GM21367 (cell line): ENCODE data around the gene GET4.
"Not testable (repeated sequence)": the region's sequence is repeated elsewhere in the genome, so short reads cannot be mapped to it uniquely, and the experiment has no call there.

Source experiments
- ATAC-seq: cut with Tn5 transposase; IDR thresholded peaks from one replicate; pipeline ENCODE4 v1.9.1; 2021; ENCODE audit not compliant: unreplicated experiment

The GET4 gene

GRCh38 chr7:913736-914520 is 37.6 kb downstream of the GET4 start:
- ATAC-seq, result no peak

- ATAC-seq, result no peak
Observed at GRCh38 chr7:914521-915194, 38.3 kb downstream of the GET4 start.

GRCh38 chr7:915291-916218 is 39.2 kb downstream of the GET4 start:
- no peak for ATAC-seq

GRCh38 chr7:916291-916941 is 40.1 kb downstream of the GET4 start:
- no peak for ATAC-seq

- no peak for ATAC-seq
Observed at GRCh38 chr7:917255-918117, 41.1 kb downstream of the GET4 start.

- no peak for ATAC-seq
Observed at GRCh38 chr7:918118-918425, 41.7 kb downstream of the GET4 start.

GRCh38 chr7:918441-919113 is 42.2 kb downstream of the GET4 start:
- no peak for ATAC-seq

GRCh38 chr7:919114-919442 is 42.7 kb downstream of the GET4 start:
- ATAC-seq, result no peak

GRCh38 chr7:919924-920341 is 43.6 kb downstream of the GET4 start:
- ATAC-seq, result no peak

- no peak for ATAC-seq
Observed at GRCh38 chr7:920351-921070, 44.2 kb downstream of the GET4 start.

- no peak for ATAC-seq
Observed at GRCh38 chr7:921071-921461, 44.7 kb downstream of the GET4 start.

GRCh38 chr7:921581-922333 is 45.4 kb downstream of the GET4 start:
- no peak for ATAC-seq

- ATAC-seq, result no peak
Observed at GRCh38 chr7:922334-923107, 46.2 kb downstream of the GET4 start.

GRCh38 chr7:923108-924041 is 47.0 kb downstream of the GET4 start:
- peak; percentile 66 for ATAC-seq

- not testable (repeated sequence) for ATAC-seq
Observed at GRCh38 chr7:924042-924441, 47.7 kb downstream of the GET4 start.

GRCh38 chr7:924541-925231 is 48.3 kb downstream of the GET4 start:
- peak; percentile 41 for ATAC-seq
